Astrocyte (in vitro differentiated cells and primary cell): Measurements from ENCODE around the gene TMC8.

Source experiments
- EZH2 ChIP-seq: IDR thresholded peaks from 2 replicates; pipeline ENCODE4 v1.6.1; 2012; ENCODE audit warnings: mild to moderate bottlenecking, low read length, inconsistent platforms; ENCODE audit not compliant: insufficient read depth
- TF ChIP-seq, protein P1 (sequence below): IDR thresholded peaks from 2 replicates; pipeline ENCODE4 v1.5.1; 2011; ENCODE audit warnings: low read depth, mild to moderate bottlenecking, inconsistent platforms, low read length, moderate library complexity; ENCODE audit not compliant: insufficient read depth

GRCh38 chr17:78182504-78182903 is 51.9 kb downstream of the TMC8 start:
- TF ChIP-seq, protein P1, sequence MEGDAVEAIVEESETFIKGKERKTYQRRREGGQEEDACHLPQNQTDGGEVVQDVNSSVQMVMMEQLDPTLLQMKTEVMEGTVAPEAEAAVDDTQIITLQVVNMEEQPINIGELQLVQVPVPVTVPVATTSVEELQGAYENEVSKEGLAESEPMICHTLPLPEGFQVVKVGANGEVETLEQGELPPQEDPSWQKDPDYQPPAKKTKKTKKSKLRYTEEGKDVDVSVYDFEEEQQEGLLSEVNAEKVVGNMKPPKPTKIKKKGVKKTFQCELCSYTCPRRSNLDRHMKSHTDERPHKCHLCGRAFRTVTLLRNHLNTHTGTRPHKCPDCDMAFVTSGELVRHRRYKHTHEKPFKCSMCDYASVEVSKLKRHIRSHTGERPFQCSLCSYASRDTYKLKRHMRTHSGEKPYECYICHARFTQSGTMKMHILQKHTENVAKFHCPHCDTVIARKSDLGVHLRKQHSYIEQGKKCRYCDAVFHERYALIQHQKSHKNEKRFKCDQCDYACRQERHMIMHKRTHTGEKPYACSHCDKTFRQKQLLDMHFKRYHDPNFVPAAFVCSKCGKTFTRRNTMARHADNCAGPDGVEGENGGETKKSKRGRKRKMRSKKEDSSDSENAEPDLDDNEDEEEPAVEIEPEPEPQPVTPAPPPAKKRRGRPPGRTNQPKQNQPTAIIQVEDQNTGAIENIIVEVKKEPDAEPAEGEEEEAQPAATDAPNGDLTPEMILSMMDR = no peak
- TF ChIP-seq EZH2 = no peak
